Vagina (tissue), 2 donors: ENCODE results near the gene ZNF521. TPM values are rescaled to one million over a fixed set of nuclear protein-coding genes. Genes with fewer than 3 reads are reported as not detected.

ENCODE experiments used
- DNase-seq, 2 donors: peaks; one replicate each; pipeline ENCODE4 v3.0.0-alpha.2; 2017; ENCODE audit errors: extremely low spot score in 2 of 2
- H3K27ac ChIP-seq: fragments of 200-600 bp; sonication (generic); one replicate; pipeline ENCODE4 v1.5.1; 2019
- H3K27me3 ChIP-seq: fragments of 200-600 bp; sonication (generic); one replicate; pipeline ENCODE4 v1.5.1; 2019
- H3K36me3 ChIP-seq, 2 donors: fragments of 200-600 bp; sonication (generic); one replicate each; pipeline ENCODE4 v1.5.1; 2017 to 2019
- H3K4me1 ChIP-seq: fragments of 200-600 bp; sonication (generic); one replicate; pipeline ENCODE4 v1.5.1; 2019
- H3K4me3 ChIP-seq, 2 donors: fragments of 200-600 bp; sonication (generic); 1 replicate in 1 of 2; 2 replicates in 1 of 2; pipeline ENCODE4 v1.5.1; 2016 to 2019
- H3K9me3 ChIP-seq: fragments of 200-600 bp; sonication (generic); one replicate; pipeline ENCODE4 v1.5.1; 2019
- POLR2A ChIP-seq, 2 donors: fragments of 450-650 bp; IDR thresholded peaks; one replicate each; pipeline ENCODE4 v1.6.1; 2017; ENCODE audit warnings: antibody characterized with exemption in 2 of 2, mild to moderate bottlenecking in 2 of 2, moderate library complexity in 2 of 2
- POLR2AphosphoS5 ChIP-seq, 2 donors: sonication (generic); formaldehyde crosslinking; IDR thresholded peaks; one replicate each; pipeline ENCODE4 v1.9.0; 2017; ENCODE audit warnings: antibody characterized with exemption in 2 of 2, mild to moderate bottlenecking in 2 of 2, low read depth in 1 of 2; ENCODE audit not compliant: insufficient read depth in 1 of 2
- intact Hi-C: fragments of 100-400 bp; cut with DNase I; formaldehyde crosslinking; loops from one replicate; pipeline ENCODE4 v1.15.1; 2023
- total RNA-seq: library from RNA; depleted of rRNA; stranded (reverse); fragments of >200 nt; gene quantifications from one replicate; pipeline ENCODE4 v1.2.3, GENCODE V29; 2016
- TF ChIP-seq, protein P1 (sequence below), 3 experiments: fragments of 450-650 bp in 2 of 3; fragments of 200-600 bp in 1 of 3; sonication (generic) in 1 of 3; IDR thresholded peaks; one replicate each; pipeline ENCODE4 v1.5.1; 2017 to 2019; ENCODE audit warnings: antibody characterized with exemption in 3 of 3, mild to moderate bottlenecking in 2 of 3, moderate library complexity in 2 of 3

The ZNF521 gene
- total RNA-seq, 1 donor from 2014 or later = 18.7 TPM

DNA sequence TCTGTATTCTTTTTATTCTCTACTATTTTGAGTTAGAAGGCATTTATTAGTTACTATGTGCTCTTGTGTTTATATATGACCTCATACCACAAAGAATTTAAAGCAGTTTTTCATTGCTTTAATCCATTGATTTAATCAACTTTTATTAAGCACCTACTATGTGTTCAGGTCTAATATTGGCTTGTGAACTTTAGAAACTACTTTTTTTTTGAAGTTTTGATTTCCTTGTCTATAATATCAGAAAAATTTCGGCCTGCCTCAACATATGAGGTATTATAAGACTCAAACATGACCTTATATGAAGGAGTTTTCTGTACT lies 117.7 kb downstream of the ZNF521 start:
- Histone ChIP-seq H3K9me3 (no peaks in the 10 kb centered on the region), H3K27me3 (no peaks in the 10 kb centered on the region), H3K27ac (peak overlapping the region; percentile 42), H3K36me3 (no peaks in the 10 kb centered on the region), H3K4me3 (peak overlapping the region in 1 of 2 donors; percentile 20), H3K4me1 (peaks cover 41% of the 10 kb centered on the region)
- intact Hi-C loops = no loop called here
- DNase-seq = no peak
- TF ChIP-seq POLR2A (IDR thresholded peaks at IDR 0.05) (no peak), POLR2AphosphoS5 (IDR thresholded peaks at IDR 0.05; ENCODE audit: insufficient read depth in 1 of 2, low read depth in 1 of 2) (no peak)
- TF ChIP-seq, protein P1, sequence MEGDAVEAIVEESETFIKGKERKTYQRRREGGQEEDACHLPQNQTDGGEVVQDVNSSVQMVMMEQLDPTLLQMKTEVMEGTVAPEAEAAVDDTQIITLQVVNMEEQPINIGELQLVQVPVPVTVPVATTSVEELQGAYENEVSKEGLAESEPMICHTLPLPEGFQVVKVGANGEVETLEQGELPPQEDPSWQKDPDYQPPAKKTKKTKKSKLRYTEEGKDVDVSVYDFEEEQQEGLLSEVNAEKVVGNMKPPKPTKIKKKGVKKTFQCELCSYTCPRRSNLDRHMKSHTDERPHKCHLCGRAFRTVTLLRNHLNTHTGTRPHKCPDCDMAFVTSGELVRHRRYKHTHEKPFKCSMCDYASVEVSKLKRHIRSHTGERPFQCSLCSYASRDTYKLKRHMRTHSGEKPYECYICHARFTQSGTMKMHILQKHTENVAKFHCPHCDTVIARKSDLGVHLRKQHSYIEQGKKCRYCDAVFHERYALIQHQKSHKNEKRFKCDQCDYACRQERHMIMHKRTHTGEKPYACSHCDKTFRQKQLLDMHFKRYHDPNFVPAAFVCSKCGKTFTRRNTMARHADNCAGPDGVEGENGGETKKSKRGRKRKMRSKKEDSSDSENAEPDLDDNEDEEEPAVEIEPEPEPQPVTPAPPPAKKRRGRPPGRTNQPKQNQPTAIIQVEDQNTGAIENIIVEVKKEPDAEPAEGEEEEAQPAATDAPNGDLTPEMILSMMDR (IDR thresholded peaks at IDR 0.05) = no peak

DNA sequence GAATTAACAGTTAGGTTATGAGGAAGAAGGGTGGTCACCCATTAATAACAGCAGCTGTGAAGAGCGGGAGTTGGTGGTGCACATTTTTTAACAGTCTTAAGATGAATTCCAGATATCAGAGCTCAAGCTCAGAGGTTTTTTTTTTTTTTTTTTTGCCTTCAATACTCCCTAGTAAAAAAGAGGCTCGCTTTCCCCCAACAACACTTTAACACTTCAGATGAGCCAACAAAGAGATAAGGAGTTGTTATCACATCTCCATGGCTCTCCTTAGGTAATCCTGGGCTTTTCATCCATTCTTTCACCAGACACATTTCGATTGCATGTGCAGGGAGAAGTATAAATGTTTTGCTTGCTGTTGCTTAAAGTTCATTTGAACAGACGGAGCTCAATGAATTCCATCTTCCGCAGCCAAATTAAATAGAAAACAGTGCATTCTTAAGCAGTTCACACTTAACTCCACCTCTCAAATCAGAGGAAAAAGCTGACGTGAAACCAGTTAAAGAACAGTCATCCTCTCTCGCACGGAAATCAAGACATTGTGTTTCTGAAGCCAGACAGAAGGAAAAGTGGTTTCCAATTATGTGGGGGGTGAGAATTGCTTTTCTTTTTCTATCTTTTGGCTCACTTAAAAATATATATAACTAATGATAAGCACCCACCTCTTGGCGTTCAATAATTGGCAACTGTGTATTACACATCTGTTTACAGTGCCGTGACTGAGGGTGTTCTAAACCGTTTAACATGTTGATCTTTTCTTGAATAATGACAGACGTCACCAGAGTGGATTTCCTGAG lies 118.2 kb downstream of the ZNF521 start:
- H3K4me3 ChIP-seq = peak overlapping the region in 1 of 2 donors; percentile 20
- H3K27ac ChIP-seq = peak overlapping the region; percentile 42
- no peaks in the 10 kb centered on the region for H3K36me3 ChIP-seq
- TF ChIP-seq, protein P1 (IDR thresholded peaks at IDR 0.05) = no peak
- TF ChIP-seq POLR2AphosphoS5 (IDR thresholded peaks at IDR 0.05; ENCODE audit: insufficient read depth in 1 of 2, low read depth in 1 of 2) = peak in 1 of 2 donors; percentile 9
- no peaks in the 10 kb centered on the region for H3K27me3 ChIP-seq
- no peaks in the 10 kb centered on the region for H3K9me3 ChIP-seq
- peaks cover 41% of the 10 kb centered on the region for H3K4me1 ChIP-seq
- DNase-seq = no peak
- intact Hi-C loops = no loop called here

DNA sequence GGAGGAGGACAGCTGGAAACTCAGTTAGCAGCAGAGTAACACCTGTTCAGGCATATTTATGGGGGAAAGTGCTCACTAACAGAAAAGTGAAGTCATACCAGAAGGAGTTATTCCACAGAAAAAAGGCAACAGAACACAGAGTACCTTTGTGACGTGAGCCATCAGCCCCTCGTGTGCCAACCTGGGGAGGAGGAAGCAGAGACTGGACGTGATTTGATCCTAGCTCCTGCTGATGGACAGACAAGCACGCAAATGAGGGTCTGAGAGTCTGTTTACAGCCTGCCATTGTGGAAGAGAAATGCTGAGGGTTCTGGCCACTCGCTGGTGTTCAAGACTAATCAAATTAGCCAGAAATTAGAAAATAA lies 120.7 kb downstream of the ZNF521 start:
- TF ChIP-seq POLR2AphosphoS5 (IDR thresholded peaks at IDR 0.05; ENCODE audit: insufficient read depth in 1 of 2, low read depth in 1 of 2) = no peak
- TF ChIP-seq POLR2A (IDR thresholded peaks at IDR 0.05) = no peak
- TF ChIP-seq, protein P1 (IDR thresholded peaks at IDR 0.05) = no peak
- Histone ChIP-seq H3K27ac (peak overlapping the region; percentile 40), H3K4me1 (peaks cover 27% of the 10 kb centered on the region), H3K9me3 (no peaks in the 10 kb centered on the region), H3K27me3 (no peaks in the 10 kb centered on the region), H3K36me3 (no peaks in the 10 kb centered on the region), H3K4me3 (no peak overlapping the region)
- DNase-seq = no peak
- intact Hi-C loops = no loop called here

DNA sequence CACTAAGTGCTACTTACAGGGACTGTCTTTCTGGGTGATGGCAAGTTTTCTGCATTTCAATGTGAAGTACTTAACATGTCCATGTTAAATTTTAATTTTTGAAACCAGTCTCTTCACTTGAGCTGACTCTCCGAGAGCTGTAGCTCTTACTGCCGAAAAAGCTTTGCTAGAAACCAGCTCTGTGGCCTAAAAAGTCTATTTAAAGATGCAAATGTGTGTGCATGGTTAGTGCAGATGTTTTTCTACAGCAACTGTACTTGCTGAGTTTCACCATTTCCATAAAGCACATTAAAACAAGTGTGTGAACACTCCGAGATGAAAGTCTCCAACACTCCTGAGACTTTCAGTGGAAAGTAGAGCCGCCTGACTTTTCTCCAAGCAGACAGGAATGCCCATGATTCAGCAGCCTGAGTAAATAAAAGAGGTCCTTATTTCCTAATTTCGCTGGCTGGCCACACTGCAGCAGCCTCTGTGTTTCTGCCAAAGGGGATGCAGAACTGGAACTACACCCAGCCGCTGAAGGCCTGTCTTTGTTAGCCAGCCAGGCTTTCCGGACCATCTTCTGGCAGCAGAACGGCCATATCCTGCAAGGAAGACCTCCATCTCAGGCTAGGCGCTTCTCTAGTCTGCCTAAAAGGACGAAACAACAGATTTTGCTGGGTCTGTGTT lies 121.2 kb downstream of the ZNF521 start:
- peak in 1 of 2 donors; percentile 97 for DNase-seq
- Histone ChIP-seq H3K9me3 (no peaks in the 10 kb centered on the region), H3K27ac (peak overlapping the region; percentile 40), H3K4me1 (peaks cover 27% of the 10 kb centered on the region), H3K4me3 (no peak overlapping the region), H3K27me3 (no peaks in the 10 kb centered on the region), H3K36me3 (no peaks in the 10 kb centered on the region)
- intact Hi-C loops = no loop called here
- TF ChIP-seq, protein P1 (IDR thresholded peaks at IDR 0.05) = no peak
- peak; percentile 68 to 85 for TF ChIP-seq POLR2AphosphoS5 (IDR thresholded peaks at IDR 0.05; ENCODE audit: insufficient read depth in 1 of 2, low read depth in 1 of 2)

DNA sequence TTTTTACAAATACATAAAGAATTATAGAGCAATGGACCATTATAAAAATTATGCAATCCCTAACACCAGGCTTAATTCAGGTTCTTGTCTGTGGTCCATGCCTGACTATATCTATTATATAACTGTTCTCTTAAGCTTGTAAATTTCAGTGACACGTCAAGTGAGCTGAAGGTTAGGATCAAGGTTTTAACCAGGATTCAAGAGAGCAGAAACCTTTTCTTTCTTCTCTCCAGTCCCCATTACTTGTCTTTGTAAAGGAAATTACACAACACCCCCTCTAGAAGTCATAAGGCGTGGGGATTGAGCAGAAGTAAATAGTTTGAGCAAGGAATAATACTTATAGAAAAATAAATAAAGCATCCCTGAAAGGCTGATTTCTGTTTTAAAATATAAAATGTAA lies 122.0 kb downstream of the ZNF521 start:
- TF ChIP-seq POLR2A (IDR thresholded peaks at IDR 0.05) (no peak), POLR2AphosphoS5 (IDR thresholded peaks at IDR 0.05; ENCODE audit: insufficient read depth in 1 of 2, low read depth in 1 of 2) (no peak)
- TF ChIP-seq, protein P1 (IDR thresholded peaks at IDR 0.05) = no peak
- H3K27me3 ChIP-seq = no peaks in the 10 kb centered on the region
- no peak for DNase-seq
- no peaks in the 10 kb centered on the region for H3K9me3 ChIP-seq
- H3K4me3 ChIP-seq = no peak overlapping the region
- H3K4me1 ChIP-seq = peaks cover 19% of the 10 kb centered on the region
- H3K27ac ChIP-seq = peak overlapping the region; percentile 34
- no peaks in the 10 kb centered on the region for H3K36me3 ChIP-seq
- intact Hi-C loops = no loop called here
